ENCODE data around the gene LRP5. TPM values are rescaled to one million over a fixed set of nuclear protein-coding genes. Genes with fewer than 3 reads are reported as not detected.

The LRP5 gene
- total RNA-seq, 1 experiment from 2014 or later: 55.2 TPM

- DNase-seq (ENCODE audit: low read depth, low spot score) (no peak), ATAC-seq (no peak)
- H3K9me3 ChIP-seq (ENCODE audit: control insufficient read depth in 1 of 2, insufficient read depth in 1 of 2, low read depth in 1 of 2, low read length in 2 of 2): no peaks in the 10 kb centered on the region
- peaks cover 18 to 44% of the 10 kb centered on the region in 2 experiments for H3K4me1 ChIP-seq (ENCODE audit: control insufficient read depth in 1 of 2, insufficient read depth in 2 of 2, low read length in 2 of 2)
- peak overlapping the region; percentile 90; the same call in 1 of the 2 replicates for H3K27ac ChIP-seq (ENCODE audit: low read depth, low read length)
- no peaks in the 10 kb centered on the region for H4K20me1 ChIP-seq (ENCODE audit: insufficient read depth)
- BruUV-seq (replicated peaks): no TSS peak
- intact Hi-C loops (cut with micrococcal nuclease): no loop called here
- H3K9ac ChIP-seq (ENCODE audit: low read length): peak overlapping the region; percentile 98
- H3K79me2 ChIP-seq (ENCODE audit: insufficient read depth, low read length): peaks cover 52% of the 10 kb centered on the region
- H3K4me3 ChIP-seq (replicated peaks in 1 of 2; ENCODE audit: low read depth in 1 of 2, low read length in 2 of 2): peak overlapping the region; percentile 97 to 98
- H3K36me3 ChIP-seq (ENCODE audit: control insufficient read depth in 1 of 2, insufficient read depth in 2 of 2, low read length in 2 of 2): peaks cover 16 to 26% of the 10 kb centered on the region in 2 experiments
- H3K9me2 ChIP-seq (ENCODE audit: insufficient read depth): no peaks in the 10 kb centered on the region
- ChIA-PET CTCF (interaction anchor here (2.6 to 5.7 kb wide), 2 partner anchors 12 to 27 kb away, joined by 10 to 30 read pairs; no protein-coding TSS in a partner anchor), POLR2A (interaction anchor here (0.9 kb wide), 1 partner anchor 27 kb away, joined by 3 read pairs; no protein-coding TSS in a partner anchor), RAD21 (ENCODE audit: low non-redundant PET in 1 of 2, low total read pairs in 2 of 2, uncharacterized antibody in 2 of 2, unreplicated experiment in 2 of 2) (interaction anchor here in 1 of 2 experiments (0.6 kb wide), 1 partner anchor 47 kb away, joined by 3 read pairs; no protein-coding TSS in a partner anchor)
- H3K27me3 ChIP-seq (ENCODE audit: insufficient read depth, low read length): no peaks in the 10 kb centered on the region
- H2AFZ ChIP-seq (ENCODE audit: low read depth, low read length, poor library complexity, severe bottlenecking): no peak overlapping the region
- peak overlapping the region; percentile 90 for H3K4me2 ChIP-seq (ENCODE audit: low read length)
- no peak for TF ChIP-seq CEBPB (IDR thresholded peaks at IDR 0.05; ENCODE audit: low read depth)
Observed at GRCh38 chr11:68270196-68271022, 42.0 kb upstream of the LRP5 start.

- TF ChIP-seq SRF (IDR thresholded peaks at IDR 0.05; ENCODE audit: low read depth) (no peak), POLR2A (IDR thresholded peaks at IDR 0.05; ENCODE audit: borderline replicate concordance, extremely low read depth, insufficient read depth, insufficient read length) (no peak), YY1 (IDR thresholded peaks at IDR 0.05; ENCODE audit: extremely low read depth, insufficient replicate concordance, low read depth, low read length) (no peak), CTCF (IDR thresholded peaks at IDR 0.05 in 2 of 3, conservative IDR thresholded peaks at IDR 0.05 in 1 of 3; ENCODE audit: borderline replicate concordance in 1 of 3, insufficient read depth in 1 of 3, low read depth in 2 of 3, low read length in 2 of 3) (peak; percentile 51 to 61 (median 58); a peak in 5 of 6 replicates), SIN3A (IDR thresholded peaks at IDR 0.05; ENCODE audit: low read depth) (peak; percentile 21; the same call in 1 of the 2 replicates), ELF1 (IDR thresholded peaks at IDR 0.05; ENCODE audit: borderline replicate concordance, low read depth) (no peak), MAX (IDR thresholded peaks at IDR 0.05) (peak; percentile 36; the same call in 1 of the 2 replicates), FOSL1 (IDR thresholded peaks at IDR 0.05; ENCODE audit: low read depth) (no peak), ATF3 (IDR thresholded peaks at IDR 0.05) (no peak), TCF7L2 (IDR thresholded peaks at IDR 0.05; ENCODE audit: borderline replicate concordance, extremely low read depth, insufficient read depth, insufficient read length) (peak; percentile 5), RAD21 (IDR thresholded peaks at IDR 0.05; ENCODE audit: low read depth) (peak; percentile 41; the same call in 1 of the 2 replicates)
- peak overlapping the region; percentile 90 for H3K27ac ChIP-seq (ENCODE audit: low read depth, low read length)
- H3K9ac ChIP-seq (ENCODE audit: low read length): peak overlapping the region; percentile 98
- intact Hi-C loops (cut with micrococcal nuclease): no loop called here
- H3K9me3 ChIP-seq (ENCODE audit: control insufficient read depth in 1 of 2, insufficient read depth in 1 of 2, low read depth in 1 of 2, low read length in 2 of 2): no peaks in the 10 kb centered on the region
- ChIA-PET RAD21 (ENCODE audit: low non-redundant PET in 1 of 2, low total read pairs in 2 of 2, uncharacterized antibody in 2 of 2, unreplicated experiment in 2 of 2) (interaction anchor here in 1 of 2 experiments (0.8 to 1.1 kb wide), 2 partner anchors 14 to 71 kb away, joined by 3 read pairs; no protein-coding TSS in a partner anchor), CTCF (interaction anchor here (0.8 to 5.7 kb wide), 4 partner anchors 11 to 40 kb away, joined by 3 to 30 read pairs (median 7); no protein-coding TSS in a partner anchor), POLR2A (interaction anchor here (0.8 to 1.7 kb wide), 7 partner anchors 21 to 51 kb away, joined by 3 to 4 read pairs (median 3); no protein-coding TSS in a partner anchor)
- H3K4me1 ChIP-seq (ENCODE audit: control insufficient read depth in 1 of 2, insufficient read depth in 2 of 2, low read length in 2 of 2): peaks cover 26 to 52% of the 10 kb centered on the region in 2 experiments
- peaks cover 52% of the 10 kb centered on the region for H3K79me2 ChIP-seq (ENCODE audit: insufficient read depth, low read length)
- no peaks in the 10 kb centered on the region for H4K20me1 ChIP-seq (ENCODE audit: insufficient read depth)
- peaks cover 15 to 22% of the 10 kb centered on the region in 2 experiments for H3K36me3 ChIP-seq (ENCODE audit: control insufficient read depth in 1 of 2, insufficient read depth in 2 of 2, low read length in 2 of 2)
- no peak overlapping the region for H2AFZ ChIP-seq (ENCODE audit: low read depth, low read length, poor library complexity, severe bottlenecking)
- no peaks in the 10 kb centered on the region for H3K27me3 ChIP-seq (ENCODE audit: insufficient read depth, low read length)
- peak overlapping the region; percentile 97 to 98 for H3K4me3 ChIP-seq (replicated peaks in 1 of 2; ENCODE audit: low read depth in 1 of 2, low read length in 2 of 2)
- no peaks in the 10 kb centered on the region for H3K9me2 ChIP-seq (ENCODE audit: insufficient read depth)
- DNase-seq (ENCODE audit: low read depth, low spot score): peak; percentile 61
- H3K4me2 ChIP-seq (ENCODE audit: low read length): peak overlapping the region; percentile 90
- ATAC-seq: peak; percentile 58
- BruUV-seq (replicated peaks): TSS peak; percentile 46
Observed at GRCh38 chr11:68271023-68271780, 41.2 kb upstream of the LRP5 start.

Data from HCT116 (cell line).